B cell (primary cell): ENCODE results near the gene DTL. TPM values are rescaled to one million over a fixed set of nuclear protein-coding genes. Genes with fewer than 3 reads are reported as not detected.

Experiments used
- ATAC-seq: fragments of 200-7000 bp; cut with Tn5 transposase; one replicate; pipeline ENCODE4 v1.10.0; 2021; ENCODE audit warnings: low read depth, mild to moderate bottlenecking, moderate number of reproducible peaks, moderate library complexity
- CTCF ChIA-PET: fragments of 350-600 bp; sonication (Branson Sonifier 250); formaldehyde crosslinking; loops from one replicate; lab custom pipeline; 2021; ENCODE audit warnings: antibody characterized with exemption, inconsistent platforms; lab: Charles Lee
- POLR2A ChIA-PET: fragments of 350-600 bp; sonication (Branson Sonifier 250); formaldehyde crosslinking; loops from one replicate; lab custom pipeline; 2021; ENCODE audit warnings: antibody characterized with exemption; lab: Charles Lee
- DNase-seq: peaks from one replicate; pipeline ENCODE4 v3.0.0; 2013
- H2AFZ ChIP-seq: 2 replicates; pipeline ENCODE4 v1.6.1; 2012; ENCODE audit warnings: mild to moderate bottlenecking, low read depth, low read length; ENCODE audit not compliant: insufficient read depth, poor library complexity, severe bottlenecking
- H3K27ac ChIP-seq, 2 donors: 1 replicate in 1 of 2; 2 replicates in 1 of 2; pipeline ENCODE4 v1.5.1; 2012 to 2013; ENCODE audit warnings: low read length in 2 of 2, mild to moderate bottlenecking in 2 of 2, moderate library complexity in 1 of 2
- H3K27me3 ChIP-seq, 4 experiments: fragments of 200-600 bp in 1 of 4; sonication (generic) in 1 of 4; replicated peaks in 1 of 4; 1 replicate in 2 of 4; 2 replicates in 2 of 4; pipeline versions ENCODE4 v1.6.1 to v1.7.0; 2013 to 2016; ENCODE audit warnings: low read length in 3 of 4, mild to moderate bottlenecking in 2 of 4, mixed read lengths in 1 of 4, moderate library complexity in 1 of 4; ENCODE audit not compliant: insufficient read depth in 4 of 4, control insufficient read depth in 3 of 4; ENCODE audit errors: control extremely low read depth in 1 of 4
- H3K36me3 ChIP-seq, 2 experiments: replicated peaks in 1 of 2; 1 replicate in 1 of 2; 2 replicates in 1 of 2; pipeline versions ENCODE4 v1.6.1 to v1.7.1; 2013; ENCODE audit warnings: low read length in 1 of 2; ENCODE audit not compliant: insufficient read depth in 2 of 2, control insufficient read depth in 1 of 2; ENCODE audit errors: control extremely low read depth in 1 of 2, extremely low read depth in 1 of 2
- H3K4me1 ChIP-seq, 2 donors: fragments of 200-600 bp in 1 of 2; sonication (generic) in 1 of 2; 1 replicate in 1 of 2; 2 replicates in 1 of 2; pipeline versions ENCODE4 v1.5.1 to v1.6.1; 2013 to 2017; ENCODE audit warnings: low read length in 2 of 2; ENCODE audit not compliant: control insufficient read depth in 2 of 2, insufficient read depth in 2 of 2
- H3K4me2 ChIP-seq: replicated peaks from 2 replicates; pipeline ENCODE3; 2012; ENCODE audit warnings: mild to moderate bottlenecking, low read depth, low read length; ENCODE audit not compliant: poor library complexity, severe bottlenecking
- H3K4me3 ChIP-seq, 5 experiments: fragments of 200-600 bp in 1 of 5; sonication (generic) in 1 of 5; 1 replicate in 3 of 5; 2 replicates in 2 of 5; pipeline versions ENCODE4 v1.5.1 to v1.7.0; 2011 to 2016; ENCODE audit warnings: low read length in 4 of 5, mild to moderate bottlenecking in 4 of 5, low read depth in 2 of 5, control low read depth in 1 of 5, moderate library complexity in 1 of 5; ENCODE audit not compliant: insufficient read depth in 1 of 5; ENCODE audit errors: control extremely low read depth in 1 of 5, extremely low read depth in 1 of 5
- H3K79me2 ChIP-seq: fragments of 200-600 bp; sonication (generic); one replicate; pipeline ENCODE4 v1.6.0; 2016; ENCODE audit warnings: low read length; ENCODE audit not compliant: control insufficient read depth, insufficient read depth
- H3K9ac ChIP-seq: fragments of 200-600 bp; sonication (generic); 2 replicates; pipeline ENCODE4 v1.6.1; 2017; ENCODE audit warnings: mild to moderate bottlenecking, low read length, moderate library complexity
- H3K9me3 ChIP-seq, 3 donors: one replicate each; pipeline versions ENCODE4 v1.6.1 to v1.7.1; 2013; ENCODE audit warnings: low read length in 2 of 3; ENCODE audit not compliant: control insufficient read depth in 2 of 3, insufficient read depth in 1 of 3; ENCODE audit errors: control extremely low read depth in 1 of 3
- H4K20me1 ChIP-seq: 2 replicates; pipeline ENCODE4 v1.6.0; 2012; ENCODE audit warnings: mild to moderate bottlenecking, low read length; ENCODE audit not compliant: insufficient read depth, control insufficient read depth, poor library complexity, severe bottlenecking
- H3K27ac Mint-ChIP-seq: one replicate; pipeline ENCODE4 v1.8.0; 2021; ENCODE audit warnings: mixed read lengths
- H3K27me3 Mint-ChIP-seq: one replicate; pipeline ENCODE4 v1.8.0; 2021; ENCODE audit warnings: mixed read lengths
- H3K4me1 Mint-ChIP-seq: one replicate; pipeline ENCODE4 v1.8.0; 2021; ENCODE audit warnings: mixed read lengths
- H3K4me3 Mint-ChIP-seq: one replicate; pipeline ENCODE4 v1.8.0; 2021; ENCODE audit warnings: mixed read lengths
- H3K9me3 Mint-ChIP-seq: one replicate; pipeline ENCODE4 v1.8.0; 2022; ENCODE audit warnings: mixed read lengths; ENCODE audit not compliant: insufficient read depth
- EZH2 ChIP-seq: IDR thresholded peaks from 2 replicates; pipeline ENCODE4 v1.6.1; 2012; ENCODE audit warnings: borderline replicate concordance, low read depth, mild to moderate bottlenecking, moderate library complexity, low read length; ENCODE audit not compliant: insufficient read depth, poor library complexity, severe bottlenecking
- WGBS: methylation state at CpG from one replicate; pipeline ENCODE4 v1.1.5; 2013; ENCODE audit warnings: missing lambda C conversion rate; ENCODE audit not compliant: insufficient coverage; 5-methylcytosine and 5-hydroxymethylcytosine counted together
- intact Hi-C: fragments of 100-400 bp; cut with micrococcal nuclease; formaldehyde crosslinking; loops from one replicate; pipeline ENCODE4 v1.10.0; 2022
- polyA plus RNA-seq: library from polyadenylated mRNA; depleted of rRNA; stranded (reverse); fragments of >200 nt; gene quantifications from 2 replicates; pipeline ENCODE4 v1.2.3, GENCODE V29; 2012
- total RNA-seq, 2 donors: library from RNA; stranded (reverse); fragments of 120-200 nt in 1 of 2; gene quantifications; 1 replicate in 1 of 2; 2 replicates in 1 of 2; pipeline versions ENCODE4 v1.2.3 to v1.2.4, GENCODE V29; 2013 to 2022
- TF ChIP-seq, protein P1 (sequence below): fragments of 200-600 bp; IDR thresholded peaks from one replicate; pipeline ENCODE4 v1.8.0; 2022; ENCODE audit warnings: antibody characterized with exemption, mild to moderate bottlenecking

Gene DTL
- total and polyA plus RNA-seq, 2 donors (not counting 1 experiment from before 2014, with no cell fraction given): 0.37 to 0.39 TPM

DNA sequence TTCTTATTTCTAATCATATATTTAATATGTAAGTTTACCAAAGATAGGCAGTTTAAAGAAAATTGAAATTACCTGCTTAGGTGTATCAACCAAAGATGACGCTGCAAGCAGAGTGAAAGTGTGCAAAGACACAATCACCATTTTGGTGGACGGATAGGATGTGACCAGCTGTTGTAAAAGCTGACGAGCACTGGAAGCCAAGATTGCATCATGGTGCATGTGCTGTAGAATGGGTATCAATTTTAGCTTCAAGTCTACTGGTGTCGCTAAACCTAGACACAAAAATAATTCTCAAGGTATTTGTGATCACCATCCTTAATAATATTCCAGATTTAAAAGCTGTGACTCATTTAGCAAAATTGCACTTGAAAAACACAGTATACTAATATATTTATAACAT is 28.4 kb upstream of the DTL start:
- DNase-seq (no peak), ATAC-seq (no peak)
- Histone ChIP-seq H3K9ac (no peak overlapping the region), H3K9me3 (no peaks in the 10 kb centered on the region), H3K27me3 (no peaks in the 10 kb centered on the region), H2AFZ (no peak overlapping the region), H4K20me1 (no peaks in the 10 kb centered on the region), H3K4me3 (no peak overlapping the region), H3K4me2 (no peak overlapping the region), H3K36me3 (peaks cover 12 to 13% of the 10 kb centered on the region in 2 experiments), H3K79me2 (no peaks in the 10 kb centered on the region), H3K27ac (no peak overlapping the region), H3K4me1 (no peaks in the 10 kb centered on the region)
- Mint-ChIP-seq H3K4me1 (no peaks in the 10 kb centered on the region), H3K4me3 (no peak overlapping the region), H3K9me3 (no peaks in the 10 kb centered on the region), H3K27me3 (no peaks in the 10 kb centered on the region), H3K27ac (no peak overlapping the region)
- no peak for TF ChIP-seq EZH2
- TF ChIP-seq, protein P1, sequence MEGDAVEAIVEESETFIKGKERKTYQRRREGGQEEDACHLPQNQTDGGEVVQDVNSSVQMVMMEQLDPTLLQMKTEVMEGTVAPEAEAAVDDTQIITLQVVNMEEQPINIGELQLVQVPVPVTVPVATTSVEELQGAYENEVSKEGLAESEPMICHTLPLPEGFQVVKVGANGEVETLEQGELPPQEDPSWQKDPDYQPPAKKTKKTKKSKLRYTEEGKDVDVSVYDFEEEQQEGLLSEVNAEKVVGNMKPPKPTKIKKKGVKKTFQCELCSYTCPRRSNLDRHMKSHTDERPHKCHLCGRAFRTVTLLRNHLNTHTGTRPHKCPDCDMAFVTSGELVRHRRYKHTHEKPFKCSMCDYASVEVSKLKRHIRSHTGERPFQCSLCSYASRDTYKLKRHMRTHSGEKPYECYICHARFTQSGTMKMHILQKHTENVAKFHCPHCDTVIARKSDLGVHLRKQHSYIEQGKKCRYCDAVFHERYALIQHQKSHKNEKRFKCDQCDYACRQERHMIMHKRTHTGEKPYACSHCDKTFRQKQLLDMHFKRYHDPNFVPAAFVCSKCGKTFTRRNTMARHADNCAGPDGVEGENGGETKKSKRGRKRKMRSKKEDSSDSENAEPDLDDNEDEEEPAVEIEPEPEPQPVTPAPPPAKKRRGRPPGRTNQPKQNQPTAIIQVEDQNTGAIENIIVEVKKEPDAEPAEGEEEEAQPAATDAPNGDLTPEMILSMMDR: no peak
- CTCF ChIA-PET: no interaction called here
- 100% methylated on average over 2 of the region's 4 CpGs for WGBS
- POLR2A ChIA-PET: no interaction called here
- intact Hi-C loops: no loop called here

DNA sequence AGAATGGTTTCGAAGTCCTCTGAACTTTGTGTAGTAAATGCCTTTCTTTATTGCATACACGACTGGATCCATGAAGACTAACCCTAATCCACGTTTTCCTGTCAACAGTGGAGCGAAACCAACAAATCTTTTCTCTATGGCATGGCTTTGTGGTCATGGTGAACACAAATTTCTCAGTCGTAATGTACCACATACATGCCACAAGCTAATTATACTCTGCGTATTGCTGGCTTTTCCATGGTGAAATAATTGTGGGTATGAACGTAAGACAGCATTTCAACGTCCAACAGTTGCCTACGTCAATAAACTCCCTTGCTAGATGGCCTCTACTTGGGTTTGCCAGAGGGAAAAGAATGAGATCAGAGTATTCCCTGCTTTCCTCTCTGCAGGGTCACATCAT is 27.7 kb upstream of the DTL start:
- intact Hi-C loops: no loop called here
- ChIA-PET POLR2A (no interaction called here), CTCF (no interaction called here)
- no peaks in the 10 kb centered on the region for H3K79me2 ChIP-seq
- no peak for ATAC-seq
- H3K4me1 Mint-ChIP-seq: no peaks in the 10 kb centered on the region
- peaks cover 10 to 12% of the 10 kb centered on the region in 2 experiments for H3K36me3 ChIP-seq
- no peak overlapping the region for H3K27ac Mint-ChIP-seq
- no peaks in the 10 kb centered on the region for H3K9me3 ChIP-seq
- H3K9ac ChIP-seq: no peak overlapping the region
- H3K27ac ChIP-seq: no peak overlapping the region
- H4K20me1 ChIP-seq: no peaks in the 10 kb centered on the region
- H2AFZ ChIP-seq: no peak overlapping the region
- no peaks in the 10 kb centered on the region for H3K9me3 Mint-ChIP-seq
- no peaks in the 10 kb centered on the region for H3K4me1 ChIP-seq
- no peak overlapping the region for H3K4me3 ChIP-seq
- H3K27me3 ChIP-seq: no peaks in the 10 kb centered on the region
- WGBS: 100% methylated on average over 4 of the region's 9 CpGs
- no peak overlapping the region for H3K4me3 Mint-ChIP-seq
- no peak for DNase-seq
- TF ChIP-seq, protein P1: no peak
- no peak overlapping the region for H3K4me2 ChIP-seq
- no peaks in the 10 kb centered on the region for H3K27me3 Mint-ChIP-seq
